ENCODE data around the gene RNU2-63P.
"Not testable (repeated sequence)": the region's sequence is repeated elsewhere in the genome, so short reads cannot be mapped to it uniquely, and the experiment has no call there.

Gene RNU2-63P

DNA sequence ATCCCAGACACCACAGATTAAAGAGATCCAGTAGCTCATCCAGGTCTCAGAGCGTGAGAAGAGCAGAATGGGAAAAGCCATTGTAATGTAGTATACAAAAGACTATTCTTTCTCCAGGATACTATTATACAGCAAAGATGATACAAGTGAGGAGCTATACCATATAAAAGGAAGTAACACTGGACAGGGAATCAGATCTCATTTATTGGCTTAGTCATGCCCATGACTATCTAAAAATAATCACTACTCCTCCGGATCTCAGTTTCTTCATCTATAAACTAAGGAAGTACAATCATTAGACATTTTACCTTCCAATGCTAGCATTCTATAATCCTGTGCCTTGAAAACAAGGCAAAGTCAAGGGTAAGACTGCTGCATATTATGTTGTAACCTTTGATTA lies 19.8 kb upstream of the RNU2-63P start:
- DNase-seq = no peak
- in situ Hi-C loops (cut with MboI; ENCODE audit: low pct_unique_long_range_greater_than_20kb, low sequenced_read_pairs) = no loop called here

DNA sequence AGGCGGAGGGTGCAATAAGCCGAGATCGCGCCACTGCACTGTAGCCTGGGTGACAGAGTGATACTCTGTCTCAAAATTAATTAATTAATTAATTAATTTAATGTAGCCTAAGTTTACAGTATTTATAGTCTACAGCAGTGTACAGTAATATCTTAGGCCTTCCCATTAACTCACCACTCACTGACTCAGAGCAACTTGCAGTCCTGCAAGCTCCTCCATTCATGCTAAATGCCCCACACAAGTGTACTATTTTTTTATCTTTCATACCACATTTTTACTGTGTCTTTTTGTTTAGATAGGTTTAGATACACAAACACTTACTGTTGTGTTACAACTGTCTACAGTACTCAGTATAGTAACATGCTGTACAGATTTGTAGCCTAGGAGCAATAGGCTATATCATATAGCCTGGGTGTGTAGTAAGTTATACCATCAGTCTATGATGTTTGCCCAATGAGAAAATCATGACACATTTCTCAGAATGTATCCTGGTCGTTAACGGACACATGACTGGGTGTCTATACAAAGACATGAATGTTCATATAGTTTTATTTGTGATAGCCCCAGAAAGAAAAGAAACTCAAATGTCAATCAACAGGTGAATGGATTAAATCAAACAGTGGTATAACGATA lies 15.8 kb upstream of the RNU2-63P start:
- in situ Hi-C loops (cut with MboI; ENCODE audit: low pct_unique_long_range_greater_than_20kb, low sequenced_read_pairs) = no loop called here
- no peak for DNase-seq

DNA sequence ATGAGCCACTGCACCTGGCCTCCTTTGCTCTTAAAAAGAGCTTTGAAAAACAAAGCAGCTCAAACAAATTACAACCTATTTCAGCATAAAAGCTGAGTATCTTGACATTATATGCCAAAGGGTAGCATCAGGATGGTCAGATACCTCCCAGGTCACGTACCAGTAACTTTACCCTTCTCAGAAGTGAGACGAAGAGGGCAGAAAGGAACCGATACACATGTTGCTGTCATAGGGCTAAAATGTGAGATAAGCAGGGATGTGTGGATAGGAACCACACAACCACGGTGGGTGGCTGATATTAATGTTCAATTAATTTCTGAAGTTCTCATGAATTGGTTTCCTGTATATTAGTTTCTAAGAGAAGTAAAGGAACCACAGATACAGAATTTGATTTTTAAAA lies 12.6 kb upstream of the RNU2-63P start:
- no peak for DNase-seq
- in situ Hi-C loops (cut with MboI; ENCODE audit: low pct_unique_long_range_greater_than_20kb, low sequenced_read_pairs) = no loop called here

DNA sequence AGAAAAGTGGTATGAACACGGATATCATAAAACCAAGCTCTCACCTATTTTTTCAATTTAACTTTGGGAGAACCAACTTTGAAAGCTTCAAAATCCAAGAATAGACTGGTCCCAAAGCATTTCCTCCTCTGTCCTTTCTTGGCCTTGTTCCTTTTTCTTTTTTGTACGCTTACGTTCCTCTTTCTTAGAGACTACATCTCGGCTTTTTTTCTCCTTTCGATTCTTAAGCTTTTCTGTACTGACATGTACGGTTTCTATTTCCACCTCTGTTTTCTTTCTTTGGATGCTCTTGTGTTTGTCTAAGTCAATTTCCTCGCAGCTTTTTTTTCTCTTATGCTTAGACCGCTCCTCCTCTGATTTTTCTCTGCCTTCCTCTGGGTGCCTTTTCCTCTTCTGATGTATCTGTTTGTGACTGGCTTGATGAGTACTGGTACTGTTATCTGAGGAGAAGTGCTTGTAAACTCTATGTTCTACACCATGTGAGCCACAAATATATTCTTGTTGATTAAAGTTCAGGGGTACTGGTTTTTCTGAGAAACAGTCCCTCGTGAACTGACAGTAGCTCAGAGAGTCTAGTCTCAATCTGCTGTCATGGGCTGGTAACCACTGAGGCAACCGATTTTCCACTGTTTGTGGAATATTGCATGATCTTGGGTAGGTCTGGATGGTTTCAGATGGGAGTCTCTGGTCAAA lies 11.5 kb upstream of the RNU2-63P start:
- in situ Hi-C loops (cut with MboI; ENCODE audit: low pct_unique_long_range_greater_than_20kb, low sequenced_read_pairs) = no loop called here
- peak; percentile 58 for DNase-seq

DNA sequence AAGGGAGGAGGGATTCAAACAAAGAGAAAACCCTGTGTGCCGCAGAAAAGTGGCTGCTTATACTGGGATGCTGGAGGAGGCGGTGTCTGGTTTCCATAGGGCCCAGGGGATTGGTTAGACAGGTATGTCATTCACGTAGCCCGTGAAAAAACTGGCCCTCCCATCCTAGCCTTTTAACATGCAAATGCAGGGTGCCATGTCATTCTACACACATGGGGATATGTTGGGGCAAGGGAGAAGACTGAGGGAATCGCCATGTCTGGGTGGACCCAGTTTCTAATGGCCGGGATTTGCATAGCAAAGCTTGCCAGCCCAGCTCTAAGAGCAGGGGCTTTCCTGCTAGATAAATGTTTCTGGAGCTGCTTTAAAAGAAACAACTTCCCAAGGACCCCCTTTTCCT lies 8.2 kb upstream of the RNU2-63P start:
- in situ Hi-C loops (cut with MboI; ENCODE audit: low pct_unique_long_range_greater_than_20kb, low sequenced_read_pairs) = no loop called here
- no peak for DNase-seq

DNA sequence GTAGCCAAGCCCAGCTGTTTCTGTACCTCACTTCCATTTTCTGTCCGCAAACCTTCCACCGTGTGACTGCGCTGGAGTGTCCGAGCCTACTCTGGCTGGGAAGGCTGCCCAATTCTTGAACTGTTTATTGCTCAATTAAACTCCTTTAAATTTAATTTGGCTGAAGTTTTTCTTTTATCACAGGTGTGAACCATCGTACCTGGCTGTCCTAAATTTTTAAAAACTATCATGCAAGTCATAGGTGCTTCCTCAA lies 6.2 kb upstream of the RNU2-63P start:
- in situ Hi-C loops (cut with MboI; ENCODE audit: low pct_unique_long_range_greater_than_20kb, low sequenced_read_pairs) = no loop called here
- DNase-seq = no peak

DNA sequence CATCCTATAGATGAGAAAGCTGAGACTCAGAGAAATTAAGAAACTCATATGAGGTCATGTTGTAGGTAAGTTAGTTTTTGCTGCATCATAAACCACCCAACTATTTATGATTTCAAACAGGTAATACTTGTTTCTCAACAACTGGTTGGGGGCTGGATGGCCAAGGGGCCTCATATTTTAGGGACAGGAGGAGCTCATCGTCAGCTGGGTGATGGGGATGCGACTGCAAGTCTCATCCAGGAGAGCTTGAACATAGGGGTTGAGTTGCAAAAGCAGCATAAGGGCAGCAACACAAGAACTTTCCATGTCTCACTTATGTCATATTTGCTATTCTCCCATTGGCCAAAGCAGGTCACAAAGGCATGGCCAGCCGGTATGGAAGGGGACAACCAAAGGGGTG lies 3.6 kb upstream of the RNU2-63P start:
- in situ Hi-C loops (cut with MboI; ENCODE audit: low pct_unique_long_range_greater_than_20kb, low sequenced_read_pairs) = no loop called here

DNA sequence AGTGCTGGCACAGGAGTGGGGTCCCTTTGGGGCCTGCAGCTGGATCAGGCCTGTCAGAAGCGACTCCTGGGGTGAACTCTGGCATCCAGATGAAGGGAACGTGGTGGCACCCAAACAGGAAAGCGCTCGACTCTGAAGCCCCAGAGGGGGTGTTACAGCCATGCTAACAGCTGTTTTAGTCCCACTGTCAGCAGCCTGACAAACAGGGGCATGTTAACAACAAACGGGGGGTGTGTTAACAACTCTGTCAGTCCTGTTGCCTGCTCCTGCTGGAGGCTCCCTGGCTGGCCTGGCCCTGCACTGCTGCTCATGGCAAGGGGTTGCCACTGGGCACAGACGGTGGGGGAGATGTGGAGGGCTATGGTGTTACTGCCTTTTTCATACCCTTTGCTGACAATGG lies 2.6 kb upstream of the RNU2-63P start:
- no peak for DNase-seq
- in situ Hi-C loops (cut with MboI; ENCODE audit: low pct_unique_long_range_greater_than_20kb, low sequenced_read_pairs) = no loop called here

More for the DNA sequence above, 3.6 kb upstream of the RNU2-63P start:
- no peak for DNase-seq

DNA sequence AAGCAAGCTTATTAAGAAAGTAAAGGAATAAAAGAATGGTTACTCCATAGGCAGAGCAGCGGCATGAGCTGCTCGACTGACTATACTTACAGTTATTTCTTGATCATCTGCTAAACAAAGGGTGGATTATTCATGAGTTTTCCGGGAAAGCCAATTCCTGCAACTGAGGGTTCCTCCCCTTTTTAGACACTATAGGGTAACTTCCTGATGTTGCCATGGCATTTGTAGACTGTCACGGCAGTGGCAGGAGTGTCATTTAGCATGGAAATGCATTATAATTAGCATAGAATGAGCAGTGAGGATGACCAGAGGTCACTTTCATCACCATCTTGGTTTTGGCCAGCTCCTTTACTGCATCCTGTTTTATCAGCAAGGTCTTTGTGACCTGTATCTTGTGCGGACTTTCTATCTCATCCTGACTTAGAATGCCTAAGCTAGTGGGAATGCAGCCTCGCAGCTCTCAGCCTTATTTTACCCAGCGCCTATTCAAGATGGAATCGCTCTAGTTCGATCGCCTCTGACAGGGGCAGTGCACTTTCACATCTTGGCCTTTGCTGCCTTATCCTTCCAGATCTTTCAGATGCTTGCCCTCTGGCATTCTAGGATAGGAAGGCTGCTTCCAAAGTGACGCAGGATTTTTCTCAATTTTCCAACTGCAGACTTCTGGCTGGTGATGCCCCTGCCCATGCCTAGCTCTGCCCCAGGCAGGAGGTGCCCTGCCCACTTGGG lies 1.9 kb upstream of the RNU2-63P start:
- in situ Hi-C loops (cut with MboI; ENCODE audit: low pct_unique_long_range_greater_than_20kb, low sequenced_read_pairs) = not testable (repeated sequence)
- peak; percentile 67 for DNase-seq

DNA sequence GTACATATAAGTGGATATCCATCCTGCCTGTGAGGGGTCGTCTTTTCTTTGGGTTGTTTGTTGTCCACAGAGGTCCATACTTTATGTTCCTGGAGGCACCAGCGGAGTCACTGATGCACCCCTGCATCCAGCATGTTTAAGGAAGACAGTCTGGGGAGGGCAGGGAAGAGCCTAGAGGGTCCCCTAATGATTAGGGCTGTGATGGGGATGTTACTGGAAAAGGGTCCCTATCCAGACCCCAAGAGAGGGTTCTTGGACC lies 1.4 kb upstream of the RNU2-63P start:
- in situ Hi-C loops (cut with MboI; ENCODE audit: low pct_unique_long_range_greater_than_20kb, low sequenced_read_pairs); DNase-seq: not testable (repeated sequence)

DNA sequence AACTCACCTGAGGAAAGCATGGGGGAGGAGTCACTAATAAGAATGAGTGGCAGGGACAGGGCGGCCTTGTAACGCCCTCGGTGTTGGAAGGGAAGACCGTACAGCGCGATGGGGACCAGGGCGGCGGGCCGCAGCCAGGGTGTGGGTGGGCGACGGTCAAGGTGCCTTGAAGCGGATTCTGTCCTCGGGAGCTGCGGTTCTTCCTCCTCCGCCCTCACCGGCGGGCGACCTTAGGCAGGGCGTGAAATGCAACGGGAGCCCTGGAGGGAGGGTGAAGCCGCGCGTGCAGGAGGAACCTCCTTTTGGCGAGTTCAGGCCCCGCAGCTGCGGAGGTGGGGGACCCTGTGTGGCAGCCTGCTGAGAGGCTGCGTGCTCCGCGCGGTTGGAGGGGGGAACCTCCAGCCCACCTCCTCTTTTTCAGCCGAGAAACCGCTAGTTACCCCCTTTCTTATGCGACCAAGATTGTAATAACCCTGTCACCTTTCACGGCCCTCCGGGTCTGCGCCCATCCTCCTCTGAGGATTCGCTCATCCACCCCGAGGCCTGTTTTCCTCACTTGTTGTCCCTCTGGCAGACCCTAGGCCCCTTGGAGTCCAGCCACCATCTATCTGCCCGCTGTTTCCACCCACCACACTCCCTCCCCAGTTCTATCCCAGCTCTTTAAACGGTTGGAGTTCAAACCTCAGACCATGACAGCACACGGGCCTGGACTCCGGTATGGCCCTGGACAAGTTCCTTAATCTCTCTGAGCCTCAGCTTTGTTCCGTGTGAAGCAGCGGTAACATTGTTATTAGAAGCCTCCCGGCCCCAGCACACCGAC lies 823 bp upstream of the RNU2-63P start:
- peak; percentile 59 for DNase-seq
- in situ Hi-C loops (cut with MboI; ENCODE audit: low pct_unique_long_range_greater_than_20kb, low sequenced_read_pairs) = no loop called here

DNA sequence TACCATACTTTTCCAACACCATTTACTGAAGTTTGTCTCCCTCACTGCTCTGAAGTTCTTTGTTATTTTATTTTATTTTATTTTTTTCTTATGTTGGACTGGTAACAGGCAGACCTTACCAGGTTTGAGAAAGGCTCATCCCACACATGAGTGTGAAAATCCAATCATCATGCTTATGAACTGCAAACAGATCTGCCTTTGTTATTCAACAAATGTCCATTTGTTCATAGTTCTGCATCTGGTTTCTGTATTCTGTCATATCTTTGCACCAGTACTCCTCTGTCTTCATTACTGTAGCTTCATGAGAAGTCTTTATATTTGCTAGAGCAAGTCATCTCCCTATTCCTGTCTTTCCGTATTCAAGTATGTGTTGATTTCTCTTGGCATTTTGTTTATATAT lies 5.3 kb downstream of the RNU2-63P start:
- in situ Hi-C loops (cut with MboI; ENCODE audit: low pct_unique_long_range_greater_than_20kb, low sequenced_read_pairs) = no loop called here
- no peak for DNase-seq

DNA sequence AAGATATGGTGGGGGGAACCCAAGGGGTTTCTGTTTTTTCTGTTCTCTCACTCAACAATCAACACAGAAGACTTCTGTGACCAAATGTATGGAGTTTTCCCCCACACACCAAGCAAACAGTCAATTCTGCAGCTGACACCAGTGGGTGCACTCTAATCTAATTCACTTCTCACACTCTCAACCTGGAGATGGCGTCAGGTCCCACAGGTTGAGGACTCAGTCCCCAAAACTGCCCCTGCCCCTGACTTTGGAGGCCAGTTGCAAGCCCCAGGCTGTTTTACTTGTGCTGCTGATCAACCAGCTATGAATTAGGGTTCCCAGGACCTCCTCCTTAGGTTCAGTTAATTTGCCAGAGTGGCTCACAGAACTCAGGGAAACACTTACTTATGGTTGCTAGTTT lies 6.2 kb downstream of the RNU2-63P start:
- in situ Hi-C loops (cut with MboI; ENCODE audit: low pct_unique_long_range_greater_than_20kb, low sequenced_read_pairs) = no loop called here
- no peak for DNase-seq

DNA sequence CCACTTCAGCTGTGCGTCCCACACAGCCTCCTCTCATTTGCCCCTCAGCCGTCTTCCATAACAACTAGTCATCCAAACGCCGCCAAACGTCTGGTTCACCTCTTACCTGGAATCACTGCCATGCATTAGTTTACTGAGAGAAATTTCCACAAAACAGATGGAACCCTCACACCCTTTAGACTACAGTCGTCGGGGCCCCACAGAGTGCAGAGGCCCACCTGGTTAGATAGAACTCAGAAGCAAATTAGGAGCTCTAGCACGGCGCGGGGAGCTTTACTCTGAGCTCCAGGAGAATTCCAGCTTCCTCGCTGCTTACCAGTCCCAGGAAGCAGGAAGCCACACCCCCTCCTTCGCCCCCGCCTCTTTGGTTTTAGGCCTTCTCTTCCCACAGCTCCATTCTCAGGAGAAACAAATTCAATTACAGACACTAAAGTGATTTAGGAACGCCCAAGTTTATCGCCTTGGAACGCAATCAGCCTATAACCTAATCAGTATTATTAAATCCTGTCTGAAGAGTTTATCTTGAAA lies 9.4 kb downstream of the RNU2-63P start:
- in situ Hi-C loops (cut with MboI; ENCODE audit: low pct_unique_long_range_greater_than_20kb, low sequenced_read_pairs) = no loop called here
- no peak for DNase-seq

DNA sequence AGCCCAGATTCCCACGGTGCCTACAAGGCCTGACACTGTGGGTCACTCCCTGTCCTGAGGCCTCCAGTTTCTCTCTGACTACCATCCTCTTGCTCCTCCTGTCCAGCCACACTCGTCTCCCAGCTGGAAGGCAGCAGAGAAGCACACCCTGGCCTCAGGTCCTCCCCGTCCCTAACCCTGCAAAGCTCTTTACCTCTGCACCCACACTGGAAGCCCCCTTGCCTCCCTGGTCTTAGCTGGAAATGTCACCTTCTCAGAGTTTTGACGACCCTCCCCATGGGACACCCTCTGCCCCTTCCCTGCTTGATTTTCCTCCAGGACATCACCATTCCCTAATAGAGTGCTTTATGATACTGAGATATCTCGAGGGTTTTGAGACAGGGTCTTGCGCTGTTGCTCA lies 10.6 kb downstream of the RNU2-63P start:
- no peak for DNase-seq
- in situ Hi-C loops (cut with MboI; ENCODE audit: low pct_unique_long_range_greater_than_20kb, low sequenced_read_pairs) = no loop called here

DNA sequence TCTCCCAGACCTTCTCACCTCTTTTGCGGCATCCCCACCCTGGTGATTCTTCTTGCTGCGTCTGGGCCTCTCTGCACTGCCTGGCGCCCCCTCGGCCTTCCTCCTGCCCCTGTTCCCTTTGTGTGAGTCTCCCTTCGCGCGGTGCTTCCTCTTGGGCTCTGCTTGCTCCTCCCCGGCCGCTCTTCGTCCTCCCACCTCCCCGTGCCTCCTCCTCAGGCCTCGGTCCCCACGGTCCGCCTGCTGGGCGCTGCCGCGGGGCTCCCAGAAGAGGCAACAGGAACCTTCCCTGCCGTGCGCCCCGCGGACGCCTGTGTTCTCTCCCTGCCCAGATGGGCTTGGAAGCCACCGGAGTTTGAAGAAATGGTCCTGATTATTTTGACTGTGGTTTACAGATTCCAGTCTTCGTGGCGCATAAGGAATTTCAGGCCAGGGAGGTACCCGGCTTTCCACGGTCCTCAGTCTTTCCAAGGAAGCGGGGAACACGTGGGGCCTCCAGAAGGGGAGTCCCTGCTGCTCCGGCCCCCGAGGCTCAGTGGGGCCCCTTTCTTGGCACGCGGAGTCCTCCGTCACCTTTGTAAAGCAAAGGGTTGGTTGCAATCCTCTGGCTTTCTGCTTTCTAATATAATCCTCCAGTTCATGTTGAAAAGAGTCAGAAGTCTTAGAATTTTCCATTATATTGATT lies 13.1 kb downstream of the RNU2-63P start:
- DNase-seq = no peak
- in situ Hi-C loops (cut with MboI; ENCODE audit: low pct_unique_long_range_greater_than_20kb, low sequenced_read_pairs) = no loop called here

DNA sequence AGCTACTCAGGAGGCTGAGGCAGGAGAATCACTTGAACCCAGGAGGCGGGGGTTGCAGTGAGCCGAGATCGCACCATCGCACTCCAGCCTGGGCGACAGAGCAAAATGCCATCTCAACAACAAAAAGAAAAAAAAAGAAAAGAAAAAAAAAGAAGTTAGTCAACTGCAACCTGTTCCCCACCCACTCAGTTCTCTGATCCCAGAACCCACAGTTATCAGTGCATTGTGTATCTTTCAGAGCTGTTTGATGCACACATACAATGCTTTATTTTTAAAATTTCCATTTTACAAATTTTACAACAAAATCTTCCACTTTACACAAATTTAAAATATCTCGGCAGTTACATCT lies 14.0 kb downstream of the RNU2-63P start:
- in situ Hi-C loops (cut with MboI; ENCODE audit: low pct_unique_long_range_greater_than_20kb, low sequenced_read_pairs) = no loop called here
- DNase-seq = no peak

DNA sequence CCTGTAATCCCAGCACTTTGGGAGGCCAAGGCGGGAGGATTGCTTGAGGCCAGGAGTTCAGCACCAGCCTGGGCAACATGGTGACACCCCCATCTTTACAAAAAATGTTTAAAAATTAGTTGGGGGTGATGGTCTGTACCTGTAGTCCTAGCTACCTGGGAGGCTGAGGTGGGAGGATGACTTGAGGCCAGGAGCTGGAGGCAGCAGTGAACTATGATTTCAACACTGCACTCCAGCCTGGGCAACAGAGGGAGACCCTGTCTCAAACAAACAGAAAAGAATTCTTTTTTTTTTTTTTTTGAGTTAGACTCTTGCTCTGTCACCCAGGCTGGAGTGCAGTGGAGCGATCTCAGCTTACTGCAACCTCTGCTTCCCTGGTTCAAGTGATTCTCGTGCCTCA lies 15.9 kb downstream of the RNU2-63P start:
- DNase-seq; in situ Hi-C loops (cut with MboI; ENCODE audit: low pct_unique_long_range_greater_than_20kb, low sequenced_read_pairs): not testable (repeated sequence)

DNA sequence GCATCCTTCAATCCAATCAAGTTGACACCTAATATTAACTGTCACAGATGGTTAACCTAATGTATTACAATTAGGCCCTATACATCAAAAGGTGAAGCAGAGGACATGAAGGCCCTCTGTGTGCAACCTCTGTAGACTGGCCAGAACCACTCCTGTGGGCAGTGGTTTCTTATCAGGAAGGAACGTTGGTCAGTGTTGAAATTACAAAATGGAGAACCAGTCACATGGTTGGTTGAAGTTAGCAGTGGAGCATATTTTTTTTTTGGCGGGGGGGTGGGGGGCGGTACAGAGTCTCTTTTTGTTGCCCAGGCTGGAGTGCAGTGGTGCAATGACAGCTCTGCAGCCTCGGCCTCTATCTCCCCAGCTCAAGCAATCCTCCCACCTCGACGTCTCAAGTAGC lies 19.8 kb downstream of the RNU2-63P start:
- no peak for DNase-seq
- in situ Hi-C loops (cut with MboI; ENCODE audit: low pct_unique_long_range_greater_than_20kb, low sequenced_read_pairs) = no loop called here

DNA sequence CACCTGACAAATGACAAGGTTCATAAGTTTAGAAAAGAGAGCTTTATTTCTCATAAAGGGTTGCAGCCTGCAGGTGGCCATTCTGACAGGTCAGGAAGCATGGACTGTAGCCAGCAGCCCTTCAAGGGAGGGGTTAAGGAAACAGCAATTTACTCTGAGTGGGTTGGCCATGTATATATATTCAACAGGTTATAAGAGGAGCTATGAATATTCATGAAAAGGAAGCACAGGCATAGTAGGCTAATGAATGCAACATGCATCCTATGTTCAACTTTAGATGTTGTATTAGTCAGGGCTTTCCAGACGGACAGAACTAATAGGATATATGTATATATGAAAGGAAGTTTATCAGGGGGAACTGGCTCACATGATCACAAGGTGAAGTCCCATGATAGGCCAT lies 20.6 kb downstream of the RNU2-63P start:
- in situ Hi-C loops (cut with MboI; ENCODE audit: low pct_unique_long_range_greater_than_20kb, low sequenced_read_pairs) = no loop called here
- DNase-seq = no peak

All from KBM-7 (cell line).